Ovary (tissue), 9 donors: Measurements from ENCODE around the gene CEP350. TPM values are rescaled to one million over a fixed set of nuclear protein-coding genes. Genes with fewer than 3 reads are reported as not detected.

ENCODE experiments used
- DNase-seq, 5 donors: peaks; one replicate each; pipeline ENCODE4 v3.0.0-alpha.2; 2019 to 2020
- H3K27ac ChIP-seq, 2 donors: fragments of 200-600 bp; one replicate each; pipeline versions ENCODE4 v1.5.1 to v1.8.0; 2019 to 2022
- H3K27me3 ChIP-seq: fragments of 200-600 bp; one replicate; pipeline ENCODE4 v1.8.0; 2022
- H3K36me3 ChIP-seq: fragments of 200-600 bp; sonication (generic); one replicate; pipeline ENCODE4 v1.5.1; 2019
- H3K4me1 ChIP-seq: one replicate; pipeline ENCODE4 v1.8.1; 2013; ENCODE audit warnings: mild to moderate bottlenecking, moderate library complexity; ENCODE audit not compliant: insufficient read depth
- H3K4me3 ChIP-seq: fragments of 200-600 bp; sonication (generic); one replicate; pipeline ENCODE4 v1.5.1; 2017
- H3K9me3 ChIP-seq, 2 donors: fragments of 200-600 bp in 1 of 2; sonication (generic) in 1 of 2; one replicate each; pipeline versions ENCODE4 v1.5.1 to v1.8.1; 2013 to 2019; ENCODE audit warnings: mild to moderate bottlenecking in 1 of 2, moderate library complexity in 1 of 2
- EP300 ChIP-seq: sonication (generic); formaldehyde crosslinking; IDR thresholded peaks from one replicate; pipeline ENCODE4 v1.6.1; 2017; ENCODE audit warnings: antibody characterized with exemption
- POLR2A ChIP-seq: fragments of 450-650 bp; IDR thresholded peaks from one replicate; pipeline ENCODE4 v1.6.1; 2017; ENCODE audit warnings: antibody characterized with exemption, mild to moderate bottlenecking, moderate library complexity
- WGBS, 3 donors: extraction: QIAGEN DNeasy Blood & Tissue Kit in 1 of 3; methylation state at CpG; one replicate each; pipeline versions ENCODE4 v1.1.5 to v1.1.7; 2013 to 2017; 5-methylcytosine and 5-hydroxymethylcytosine counted together
- intact Hi-C, 4 donors: fragments of 100-400 bp; cut with DNase I; formaldehyde crosslinking; loops; one replicate each; pipeline versions ENCODE4 v1.11.0 to v1.15.1; 2022 to 2023
- polyA plus RNA-seq, 2 donors: library from polyadenylated mRNA; stranded (reverse); fragments of 200-250 nt in 1 of 2; fragments of 350-450 nt in 1 of 2; fragmentation: Illumina TruSeq in 1 of 2; extraction: RNeasy Lipid Tissue Mini Kit (QIAGEN cat#74804) in 1 of 2; gene quantifications; one replicate each; pipeline ENCODE4 v1.2.3, GENCODE V29; 2013 to 2014
- total RNA-seq, 7 donors: library from RNA; depleted of rRNA in 2 of 7; stranded (reverse); fragments of >200 nt in 2 of 7; fragmentation: NEBNext Ultra II Directional in 3 of 7; extraction: Animal tissue kit (Norgen Biotek cat#: 25700) in 3 of 7; gene quantifications; one replicate each; pipeline versions ENCODE4 v1.1.0 to v1.2.4, GENCODE V29; 2016 to 2023
- TF ChIP-seq, protein P1 (sequence below), 3 donors: fragments of 450-650 bp in 2 of 3; fragments of 200-600 bp in 1 of 3; IDR thresholded peaks; one replicate each; pipeline versions ENCODE4 v1.5.1 to v1.8.0; 2016 to 2022; ENCODE audit warnings: antibody characterized with exemption in 3 of 3, mild to moderate bottlenecking in 1 of 3
- donor health status: DM: no; HTN: no; CAD: no; lungs with moderate emphysema.
- donor health status: DM: no; HTN: no; CAD: no.
- donor health status: Bipolar disorder and iron deficiency.
- donor health status: DM: yes; HTN: yes; CAD: no.
- donor health status: DM: no; HTN: no; CAD: no.
- donor health status: DM: yes; HTN: yes; CAD: no.

Gene CEP350
- total and polyA plus RNA-seq, 9 donors: 7.9 to 69.4 (median 53.1) TPM

DNA sequence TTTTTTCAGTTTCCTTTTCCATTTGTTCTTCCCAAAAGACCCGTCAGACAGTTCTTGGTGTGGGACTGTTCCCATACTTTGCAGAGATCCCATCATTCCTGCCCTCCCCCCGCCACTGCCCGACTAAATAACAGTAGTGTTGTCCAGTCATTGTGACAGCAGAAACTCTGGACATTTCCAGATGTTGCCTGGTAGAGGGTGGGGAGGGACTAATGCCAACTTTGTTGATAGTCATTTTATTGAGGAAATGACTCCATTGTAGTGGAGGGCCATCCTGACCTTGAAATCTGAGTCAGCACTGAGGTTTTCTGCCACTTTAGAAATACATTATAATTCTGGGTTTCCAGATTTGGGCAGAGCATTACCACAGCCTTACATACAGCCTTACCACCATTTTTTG lies 85.4 kb downstream of the CEP350 start:
- H3K4me1 ChIP-seq: peaks cover 1% of the 10 kb centered on the region
- no peak for DNase-seq
- H3K27ac ChIP-seq: no peak overlapping the region
- no peak for TF ChIP-seq POLR2A
- no peak for TF ChIP-seq EP300
- TF ChIP-seq, protein P1, sequence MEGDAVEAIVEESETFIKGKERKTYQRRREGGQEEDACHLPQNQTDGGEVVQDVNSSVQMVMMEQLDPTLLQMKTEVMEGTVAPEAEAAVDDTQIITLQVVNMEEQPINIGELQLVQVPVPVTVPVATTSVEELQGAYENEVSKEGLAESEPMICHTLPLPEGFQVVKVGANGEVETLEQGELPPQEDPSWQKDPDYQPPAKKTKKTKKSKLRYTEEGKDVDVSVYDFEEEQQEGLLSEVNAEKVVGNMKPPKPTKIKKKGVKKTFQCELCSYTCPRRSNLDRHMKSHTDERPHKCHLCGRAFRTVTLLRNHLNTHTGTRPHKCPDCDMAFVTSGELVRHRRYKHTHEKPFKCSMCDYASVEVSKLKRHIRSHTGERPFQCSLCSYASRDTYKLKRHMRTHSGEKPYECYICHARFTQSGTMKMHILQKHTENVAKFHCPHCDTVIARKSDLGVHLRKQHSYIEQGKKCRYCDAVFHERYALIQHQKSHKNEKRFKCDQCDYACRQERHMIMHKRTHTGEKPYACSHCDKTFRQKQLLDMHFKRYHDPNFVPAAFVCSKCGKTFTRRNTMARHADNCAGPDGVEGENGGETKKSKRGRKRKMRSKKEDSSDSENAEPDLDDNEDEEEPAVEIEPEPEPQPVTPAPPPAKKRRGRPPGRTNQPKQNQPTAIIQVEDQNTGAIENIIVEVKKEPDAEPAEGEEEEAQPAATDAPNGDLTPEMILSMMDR (IDR thresholded peaks at IDR 0.05): no peak
- no peak overlapping the region for H3K4me3 ChIP-seq
- H3K9me3 ChIP-seq: no peaks in the 10 kb centered on the region
- intact Hi-C loops: no loop called here
- H3K27me3 ChIP-seq: no peaks in the 10 kb centered on the region
- no peaks in the 10 kb centered on the region for H3K36me3 ChIP-seq
- WGBS, 3 donors: 92 to 96% (median 96%) methylated on average over 3 of the region's 3 CpGs

DNA sequence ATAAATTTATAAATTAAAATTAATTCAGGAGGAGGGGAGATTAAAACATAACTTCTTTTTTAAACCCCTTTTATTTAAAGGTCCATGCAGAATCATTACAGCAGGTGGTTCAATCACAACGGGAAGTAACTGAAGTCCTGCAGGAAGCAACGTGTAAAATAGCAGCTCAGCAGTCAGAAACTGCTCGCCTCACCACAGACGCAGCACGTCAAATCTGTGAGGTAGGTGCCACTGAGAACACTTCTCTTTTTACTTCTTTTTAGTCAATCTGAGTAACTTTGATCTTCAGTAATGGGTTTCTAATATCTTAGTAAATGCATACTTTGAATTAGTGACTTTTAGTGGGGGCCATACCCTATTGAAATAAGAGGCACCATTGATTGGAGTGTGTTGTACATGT lies 87.0 kb downstream of the CEP350 start:
- H3K36me3 ChIP-seq: no peaks in the 10 kb centered on the region
- no peak overlapping the region for H3K27ac ChIP-seq
- intact Hi-C loops: no loop called here
- peaks cover 1% of the 10 kb centered on the region for H3K4me1 ChIP-seq
- no peak overlapping the region for H3K4me3 ChIP-seq
- no peak for DNase-seq
- no peaks in the 10 kb centered on the region for H3K9me3 ChIP-seq
- no peaks in the 10 kb centered on the region for H3K27me3 ChIP-seq
- WGBS, 3 donors: 90 to 92% (median 90%) methylated on average over 5 of the region's 5 CpGs
- TF ChIP-seq, protein P1 (IDR thresholded peaks at IDR 0.05): no peak
- TF ChIP-seq EP300 (no peak), POLR2A (no peak)

DNA sequence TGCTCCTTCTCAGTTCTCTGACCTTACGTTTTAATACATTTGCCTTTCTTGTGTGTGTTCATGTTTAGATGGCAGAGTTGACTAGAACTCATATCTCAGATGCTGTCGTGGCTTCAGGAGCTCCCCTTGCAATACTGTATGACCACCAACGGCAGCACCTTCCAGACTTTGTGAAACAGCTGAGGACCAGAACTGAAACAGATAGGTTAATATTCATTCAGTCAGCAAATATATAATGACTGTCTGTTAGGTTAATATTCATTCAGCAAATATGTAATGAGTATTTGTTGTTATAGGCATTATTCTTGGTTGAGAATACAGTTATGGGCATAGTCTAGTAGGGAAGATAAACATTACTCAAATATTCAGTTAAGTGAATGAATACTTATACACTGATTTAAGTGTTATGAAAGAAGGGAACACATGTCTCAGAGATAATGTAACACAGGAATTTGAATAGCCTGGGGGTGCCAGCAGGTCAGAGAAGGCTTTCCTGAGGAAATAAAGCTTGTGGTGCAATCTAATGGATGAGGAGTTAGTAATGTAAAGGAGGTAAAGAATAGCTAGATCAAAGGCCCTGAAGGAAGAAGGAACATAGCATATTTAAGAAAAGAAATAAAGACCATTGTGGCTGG lies 88.5 kb downstream of the CEP350 start:
- no peak for DNase-seq
- 89 to 92% (median 92%) methylated on average over 3 of the region's 3 CpGs for WGBS, 3 donors
- Histone ChIP-seq H3K27ac (no peak overlapping the region), H3K4me3 (no peak overlapping the region), H3K36me3 (no peaks in the 10 kb centered on the region), H3K4me1 (peaks cover 1% of the 10 kb centered on the region), H3K27me3 (no peaks in the 10 kb centered on the region), H3K9me3 (no peaks in the 10 kb centered on the region)
- no peak for TF ChIP-seq POLR2A
- TF ChIP-seq, protein P1 (IDR thresholded peaks at IDR 0.05): no peak
- no peak for TF ChIP-seq EP300
- intact Hi-C loops: no loop called here

DNA sequence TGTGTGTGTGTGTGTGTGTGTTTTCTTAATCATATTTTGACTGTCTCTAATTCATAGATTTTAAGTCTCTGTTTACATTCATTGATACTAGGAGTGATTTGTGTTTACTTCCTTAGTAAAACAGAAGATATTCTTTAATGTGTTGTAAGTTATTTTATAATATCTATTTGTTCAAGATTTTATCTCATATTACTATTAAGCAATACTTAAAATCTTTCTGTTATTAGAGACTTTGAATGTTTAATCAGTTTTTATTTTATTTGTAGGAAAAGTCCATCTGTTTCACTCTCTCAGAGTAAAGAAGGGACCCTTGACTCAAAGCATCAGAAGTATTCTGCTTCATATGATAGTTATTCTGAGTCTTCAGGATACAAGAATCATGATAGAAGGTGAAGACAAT lies 89.2 kb downstream of the CEP350 start:
- H3K27me3 ChIP-seq: no peaks in the 10 kb centered on the region
- no peak overlapping the region for H3K27ac ChIP-seq
- H3K9me3 ChIP-seq: no peaks in the 10 kb centered on the region
- TF ChIP-seq POLR2A: no peak
- TF ChIP-seq, protein P1 (IDR thresholded peaks at IDR 0.05): no peak
- no peak for TF ChIP-seq EP300
- DNase-seq: no peak
- H3K4me1 ChIP-seq: peaks cover 1% of the 10 kb centered on the region
- no peaks in the 10 kb centered on the region for H3K36me3 ChIP-seq
- no peak overlapping the region for H3K4me3 ChIP-seq
- intact Hi-C loops: no loop called here
